Loucy (cell line): ENCODE results near the gene NCKAP5.

ENCODE experiments used
- CTCF ChIP-seq: fragments of 200-600 bp; sonication (generic); conservative IDR thresholded peaks from 2 replicates; pipeline ENCODE4 v1.5.1; 2014; ENCODE audit warnings: mild to moderate bottlenecking, antibody characterized with exemption, low read length
- EZH2phosphoT487 ChIP-seq: fragments of 200-600 bp; IDR thresholded peaks from 2 replicates; pipeline ENCODE4 v1.6.1; 2018; ENCODE audit warnings: antibody characterized with exemption, mild to moderate bottlenecking, moderate library complexity, borderline replicate concordance

- TF ChIP-seq CTCF (no peak), EZH2phosphoT487 (no peak)
Measured at GRCh38 chr2:133123393-133123792, 444.9 kb downstream of the NCKAP5 start.
